Upper lobe of right lung (tissue), 1 donor: ENCODE results near the gene TSPAN7. TPM values are rescaled to one million over a fixed set of nuclear protein-coding genes. Genes with fewer than 3 reads are reported as not detected.
A peak's percentile ranks its signal among the peaks of the same experiment; 100 is the strongest.

ENCODE experiments used
- ATAC-seq: fragments of 200-7000 bp; cut with Tn5 transposase; one replicate; pipeline ENCODE4 v1.9.1; 2020; ENCODE audit warnings: mild to moderate bottlenecking, moderate library complexity
- DNase-seq: peaks from one replicate; pipeline ENCODE4 v3.0.0-alpha.2; 2020
- H3K27ac ChIP-seq: fragments of 200-600 bp; one replicate; pipeline ENCODE4 v1.8.0; 2022
- H3K27me3 ChIP-seq: fragments of 200-600 bp; one replicate; pipeline ENCODE4 v1.8.0; 2022; ENCODE audit warnings: mild to moderate bottlenecking
- H3K36me3 ChIP-seq: fragments of 200-600 bp; one replicate; pipeline ENCODE4 v1.8.0; 2022
- H3K4me1 ChIP-seq: fragments of 200-600 bp; one replicate; pipeline ENCODE4 v1.8.0; 2022
- H3K4me3 ChIP-seq: fragments of 200-600 bp; one replicate; pipeline ENCODE4 v1.8.0; 2022; ENCODE audit warnings: mild to moderate bottlenecking
- H3K9me3 ChIP-seq: fragments of 200-600 bp; one replicate; pipeline ENCODE4 v1.8.0; 2022
- CTCF ChIP-seq: fragments of 200-600 bp; IDR thresholded peaks from one replicate; pipeline ENCODE4 v1.8.0; 2022; ENCODE audit warnings: antibody characterized with exemption
- intact Hi-C: fragments of 100-400 bp; cut with DNase I; formaldehyde crosslinking; loops from one replicate; pipeline ENCODE4 v1.11.0; 2022
- total RNA-seq: library from RNA; stranded (reverse); fragmentation: NEBNext Ultra II Directional; extraction: Animal tissue kit (Norgen Biotek cat#: 25700); gene quantifications from one replicate; pipeline ENCODE4 v1.2.1, GENCODE V29; 2021
- donor health status: DM: no; HTN: yes; CAD: no; lungs with severe emphysema.

Gene TSPAN7
- total RNA-seq, 1 donor from 2014 or later, result 74.8 TPM

DNA sequence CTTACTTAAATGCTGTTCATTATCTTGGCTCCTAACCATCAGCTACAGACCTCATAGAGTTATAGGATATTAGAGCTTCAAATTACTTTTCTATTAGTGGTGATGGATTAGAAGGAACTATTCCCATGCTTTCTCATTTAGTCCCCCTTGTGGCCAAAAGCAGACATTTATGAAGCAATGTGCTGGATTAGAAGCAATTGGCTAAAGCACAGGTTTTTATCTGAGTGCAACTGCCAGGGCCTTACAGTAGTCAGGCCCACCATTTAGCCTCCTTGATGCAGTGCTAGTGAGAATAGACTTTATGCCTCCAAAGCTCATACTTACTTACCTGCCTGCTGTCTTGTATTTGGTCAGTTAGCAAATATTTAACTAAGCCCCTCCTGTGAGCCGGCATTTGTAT, 93.0 kb downstream of the TSPAN7 start:
- TF ChIP-seq CTCF, result peak; percentile 47
- no peaks in the 10 kb centered on the region for H3K27me3 ChIP-seq
- H3K27ac ChIP-seq, result no peak overlapping the region
- no peaks in the 10 kb centered on the region for H3K36me3 ChIP-seq
- DNase-seq (no peak), ATAC-seq (peak; percentile 55)
- intact Hi-C loops, result no loop called here
- no peaks in the 10 kb centered on the region for H3K4me1 ChIP-seq
- H3K4me3 ChIP-seq, result no peak overlapping the region
- no peaks in the 10 kb centered on the region for H3K9me3 ChIP-seq

DNA sequence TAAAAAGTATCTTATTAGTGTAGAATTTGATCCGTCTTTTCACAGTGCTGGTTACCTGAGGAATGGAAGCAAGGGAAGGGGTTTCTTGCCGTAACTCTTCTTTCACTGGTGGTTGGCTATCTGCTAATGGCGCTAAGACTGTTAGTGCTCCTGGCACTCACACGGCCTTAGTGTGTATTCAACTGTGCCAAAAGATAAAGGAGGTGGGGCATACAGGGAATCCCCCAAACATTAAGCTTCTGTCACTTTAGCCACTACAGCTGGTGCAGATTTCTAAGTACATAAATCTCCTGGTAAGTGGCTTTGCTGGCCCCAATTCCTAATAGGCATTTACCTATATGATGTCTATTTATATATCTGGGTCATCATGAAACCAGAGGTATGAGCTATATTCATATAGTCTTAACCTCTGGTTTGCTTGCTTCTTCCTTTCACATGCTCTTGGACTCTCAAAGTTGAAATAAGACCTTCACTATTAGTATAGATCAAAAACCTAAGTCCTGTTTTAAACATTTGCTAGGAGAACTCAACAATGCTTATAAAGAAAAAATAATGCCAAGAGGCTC, 95.1 kb downstream of the TSPAN7 start:
- no peak overlapping the region for H3K27ac ChIP-seq
- intact Hi-C loops, result no loop called here
- no peak overlapping the region for H3K4me3 ChIP-seq
- H3K27me3 ChIP-seq, result no peaks in the 10 kb centered on the region
- DNase-seq, result no peak
- ATAC-seq, result no peak
- no peaks in the 10 kb centered on the region for H3K36me3 ChIP-seq
- TF ChIP-seq CTCF, result no peak
- H3K9me3 ChIP-seq, result no peaks in the 10 kb centered on the region
- H3K4me1 ChIP-seq, result no peaks in the 10 kb centered on the region

- peak; percentile 60 for ATAC-seq
- Histone ChIP-seq H3K4me1 (no peaks in the 10 kb centered on the region), H3K27ac (no peak overlapping the region), H3K27me3 (no peaks in the 10 kb centered on the region), H3K4me3 (no peak overlapping the region), H3K36me3 (no peaks in the 10 kb centered on the region), H3K9me3 (no peaks in the 10 kb centered on the region)
- TF ChIP-seq CTCF, result no peak
- no peak for DNase-seq
- intact Hi-C loops, result no loop called here
Measured at GRCh38 chrX:38657562-38657961, 96.2 kb downstream of the TSPAN7 start.

DNA sequence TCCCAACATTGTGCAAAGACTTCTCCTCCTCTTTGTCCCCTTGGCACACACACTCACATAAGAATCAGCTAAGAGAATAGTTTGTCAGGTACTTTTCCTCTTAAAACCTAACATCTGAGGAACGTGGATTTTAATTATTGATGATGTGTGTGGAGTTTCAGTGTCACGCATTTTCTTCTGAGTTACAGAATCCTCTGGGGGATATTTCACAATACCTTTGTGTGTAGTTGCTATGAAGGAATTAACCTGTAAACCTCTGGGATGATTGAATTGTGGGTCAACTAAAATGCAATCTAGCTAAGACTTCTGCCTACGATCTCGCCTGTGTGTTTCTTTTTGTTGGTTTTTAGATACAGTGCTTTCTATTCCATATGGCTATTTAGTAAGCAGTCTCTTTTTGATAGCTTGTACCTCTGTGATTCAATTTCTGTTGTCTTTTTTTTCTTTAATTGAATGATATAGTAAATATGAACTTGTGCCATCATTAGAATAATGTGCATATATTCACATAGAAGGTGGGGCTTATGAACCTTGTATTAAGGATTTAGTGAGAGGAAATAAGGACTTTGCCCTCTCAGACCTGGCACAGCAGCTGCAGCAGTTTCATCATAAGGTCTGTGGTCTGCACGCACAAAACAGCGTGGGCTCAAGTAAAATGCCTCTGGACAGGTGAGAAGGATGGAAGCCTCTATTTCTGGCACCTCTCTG, 99.2 kb downstream of the TSPAN7 start:
- Histone ChIP-seq H3K27ac (no peak overlapping the region), H3K36me3 (no peaks in the 10 kb centered on the region), H3K27me3 (no peaks in the 10 kb centered on the region), H3K4me3 (no peak overlapping the region), H3K9me3 (no peaks in the 10 kb centered on the region), H3K4me1 (no peaks in the 10 kb centered on the region)
- TF ChIP-seq CTCF, result no peak
- DNase-seq (no peak), ATAC-seq (no peak)
- intact Hi-C loops, result no loop called here

DNA sequence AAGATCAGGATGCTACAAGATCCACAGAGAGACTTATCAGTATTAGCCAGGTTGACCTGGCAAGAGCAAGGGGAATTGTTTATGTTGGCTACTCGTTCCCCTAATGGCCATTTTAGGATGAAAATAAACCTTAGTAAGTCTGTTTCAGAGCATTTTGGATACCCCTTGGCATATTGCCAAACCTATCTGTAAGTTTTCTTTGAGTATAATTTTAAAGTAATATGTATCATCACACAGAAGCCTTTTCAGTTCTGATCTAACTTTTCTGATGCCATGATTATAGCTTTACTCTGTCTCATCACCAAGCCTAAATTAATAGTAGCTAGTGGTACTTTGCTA, 99.7 kb downstream of the TSPAN7 start:
- intact Hi-C loops, result no loop called here
- Histone ChIP-seq H3K27me3 (no peaks in the 10 kb centered on the region), H3K4me1 (no peaks in the 10 kb centered on the region), H3K36me3 (no peaks in the 10 kb centered on the region), H3K9me3 (no peaks in the 10 kb centered on the region), H3K27ac (no peak overlapping the region), H3K4me3 (no peak overlapping the region)
- DNase-seq (no peak), ATAC-seq (no peak)
- no peak for TF ChIP-seq CTCF
